A673 (cell line): ENCODE measurements around the gene CDKAL1. TPM values are rescaled to one million over a fixed set of nuclear protein-coding genes. Genes with fewer than 3 reads are reported as not detected.

Experiments used
- BruUV-seq: library from RNA; stranded (reverse); fragments of 400-500 nt; replicated peaks from 2 replicates; lab custom pipeline; 2021; lab: Mats Ljungman, UMichigan
- CTCF ChIA-PET: fragments of 300-600 bp; sonication (Branson Sonifier 250); formaldehyde crosslinking; loops from one replicate; lab custom pipeline; 2022; ENCODE audit warnings: antibody characterized with exemption; lab: Charles Lee
- POLR2A ChIA-PET: fragments of 300-600 bp; sonication (Branson Sonifier 250); formaldehyde crosslinking; loops from one replicate; lab custom pipeline; 2022; ENCODE audit warnings: antibody characterized with exemption; ENCODE audit not compliant: low non-redundant PET; lab: Charles Lee
- DNase-seq: peaks from one replicate; pipeline ENCODE4 v3.0.0-alpha.2; 2015; ENCODE audit warnings: low spot score
- H3K27ac ChIP-seq: fragments of 200-600 bp; sonication (generic); 2 replicates; pipeline ENCODE4 v1.5.1; 2016; ENCODE audit warnings: mixed run types, low read depth, mild to moderate bottlenecking, mixed read lengths, antibody characterized with exemption, low read length; ENCODE audit not compliant: poor library complexity, severe bottlenecking
- H3K27me3 ChIP-seq: fragments of 200-600 bp; sonication (generic); replicated peaks from 2 replicates; pipeline ENCODE4 v1.6.1; 2017; ENCODE audit warnings: mixed run types, low read depth, mild to moderate bottlenecking, mixed read lengths, antibody characterized with exemption, low read length; ENCODE audit not compliant: insufficient read depth, poor library complexity
- H3K36me3 ChIP-seq: fragments of 200-600 bp; sonication (generic); 2 replicates; pipeline ENCODE4 v1.6.1; 2016; ENCODE audit warnings: mixed run types, mild to moderate bottlenecking, mixed read lengths, antibody characterized with exemption, low read length; ENCODE audit not compliant: insufficient read depth, poor library complexity, severe bottlenecking
- H3K4me1 ChIP-seq: fragments of 200-600 bp; sonication (generic); 2 replicates; pipeline ENCODE4 v1.6.1; 2017; ENCODE audit warnings: mixed run types, mild to moderate bottlenecking, mixed read lengths, antibody characterized with exemption, low read length; ENCODE audit not compliant: insufficient read depth, poor library complexity, severe bottlenecking
- H3K4me3 ChIP-seq: fragments of 200-600 bp; sonication (generic); 2 replicates; pipeline ENCODE4 v1.5.1; 2016; ENCODE audit warnings: low read depth, mixed run types, mild to moderate bottlenecking, mixed read lengths, low read length; ENCODE audit not compliant: poor library complexity, severe bottlenecking
- H3K9me3 ChIP-seq: fragments of 200-600 bp; sonication (generic); 2 replicates; pipeline ENCODE4 v1.6.1; 2016; ENCODE audit warnings: mixed run types, low read depth, mild to moderate bottlenecking, mixed read lengths, antibody characterized with exemption, low read length; ENCODE audit not compliant: poor library complexity, severe bottlenecking
- EZH2 ChIP-seq: fragments of 200-600 bp; sonication (generic); IDR thresholded peaks from 2 replicates; pipeline ENCODE4 v1.6.1; 2017; ENCODE audit warnings: borderline replicate concordance, low read depth, mild to moderate bottlenecking, mixed read lengths, antibody characterized with exemption, low read length; ENCODE audit not compliant: poor library complexity, severe bottlenecking
- intact Hi-C: fragments of 100-400 bp; cut with micrococcal nuclease; formaldehyde crosslinking; loops from one replicate; pipeline ENCODE4 v1.10.0; 2022; ENCODE audit not compliant: unreplicated experiment
- total RNA-seq: library from RNA; stranded (reverse); gene quantifications from 2 replicates; pipeline ENCODE4 v1.2.3, GENCODE V29; 2021
- TF ChIP-seq, protein P1 (sequence below): fragments of 300-800, 200-600 bp; sonication (generic); conservative IDR thresholded peaks from 2 replicates; pipeline ENCODE4 v1.5.1; 2017; ENCODE audit warnings: low read depth, mild to moderate bottlenecking, antibody characterized with exemption, low read length, moderate library complexity, mixed read lengths

CDKAL1 gene
- total RNA-seq, 1 experiment from 2014 or later = 35.5 TPM

GRCh38 chr6:21061892-21062291 is 527.6 kb downstream of the CDKAL1 start:
- H3K36me3 ChIP-seq = no peaks in the 10 kb centered on the region
- H3K4me3 ChIP-seq = no peak overlapping the region
- ChIA-PET CTCF (no interaction called here), POLR2A (no interaction called here)
- no peaks in the 10 kb centered on the region for H3K27me3 ChIP-seq
- BruUV-seq = no TSS peak
- TF ChIP-seq EZH2 = no peak
- intact Hi-C loops = no loop called here
- DNase-seq = no peak
- H3K4me1 ChIP-seq = no peaks in the 10 kb centered on the region
- H3K27ac ChIP-seq = no peak overlapping the region
- H3K9me3 ChIP-seq = no peaks in the 10 kb centered on the region

DNA sequence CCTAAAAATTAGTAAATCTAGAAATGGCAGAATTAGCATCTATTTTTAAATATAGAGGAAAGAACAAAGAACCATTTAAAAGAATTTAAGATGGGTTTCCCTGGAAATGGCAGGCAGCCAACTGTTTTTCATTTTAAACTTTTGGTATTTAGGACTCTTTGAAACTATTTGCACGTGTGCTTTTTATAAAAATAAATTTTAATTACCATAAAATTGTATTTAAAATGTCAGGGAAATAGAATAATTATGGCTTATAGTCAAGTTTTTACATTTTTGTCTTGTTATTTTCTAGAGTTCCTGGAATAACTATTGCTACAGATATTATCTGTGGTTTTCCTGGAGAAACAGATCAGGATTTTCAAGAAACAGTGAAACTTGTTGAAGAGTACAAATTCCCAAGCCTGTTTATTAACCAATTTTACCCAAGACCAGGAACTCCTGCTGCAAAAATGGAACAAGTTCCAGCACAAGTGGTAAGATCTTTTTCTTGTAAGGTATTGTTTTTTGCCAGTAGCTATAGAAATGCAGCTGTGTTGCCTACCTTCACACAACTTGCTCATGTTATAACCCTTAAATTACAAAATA is 530.6 kb downstream of the CDKAL1 start:
- BruUV-seq = no TSS peak
- intact Hi-C loops = no loop called here
- CTCF ChIA-PET = no interaction called here
- no peak for DNase-seq
- TF ChIP-seq, protein P1, sequence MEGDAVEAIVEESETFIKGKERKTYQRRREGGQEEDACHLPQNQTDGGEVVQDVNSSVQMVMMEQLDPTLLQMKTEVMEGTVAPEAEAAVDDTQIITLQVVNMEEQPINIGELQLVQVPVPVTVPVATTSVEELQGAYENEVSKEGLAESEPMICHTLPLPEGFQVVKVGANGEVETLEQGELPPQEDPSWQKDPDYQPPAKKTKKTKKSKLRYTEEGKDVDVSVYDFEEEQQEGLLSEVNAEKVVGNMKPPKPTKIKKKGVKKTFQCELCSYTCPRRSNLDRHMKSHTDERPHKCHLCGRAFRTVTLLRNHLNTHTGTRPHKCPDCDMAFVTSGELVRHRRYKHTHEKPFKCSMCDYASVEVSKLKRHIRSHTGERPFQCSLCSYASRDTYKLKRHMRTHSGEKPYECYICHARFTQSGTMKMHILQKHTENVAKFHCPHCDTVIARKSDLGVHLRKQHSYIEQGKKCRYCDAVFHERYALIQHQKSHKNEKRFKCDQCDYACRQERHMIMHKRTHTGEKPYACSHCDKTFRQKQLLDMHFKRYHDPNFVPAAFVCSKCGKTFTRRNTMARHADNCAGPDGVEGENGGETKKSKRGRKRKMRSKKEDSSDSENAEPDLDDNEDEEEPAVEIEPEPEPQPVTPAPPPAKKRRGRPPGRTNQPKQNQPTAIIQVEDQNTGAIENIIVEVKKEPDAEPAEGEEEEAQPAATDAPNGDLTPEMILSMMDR = no peak
- TF ChIP-seq EZH2 = no peak
- POLR2A ChIA-PET = no interaction called here
- Histone ChIP-seq H3K4me1 (no peaks in the 10 kb centered on the region), H3K27ac (no peak overlapping the region), H3K4me3 (no peak overlapping the region), H3K9me3 (no peaks in the 10 kb centered on the region), H3K36me3 (no peaks in the 10 kb centered on the region), H3K27me3 (no peaks in the 10 kb centered on the region)

GRCh38 chr6:21067521-21067920 is 533.3 kb downstream of the CDKAL1 start:
- Histone ChIP-seq H3K27me3 (no peaks in the 10 kb centered on the region), H3K4me1 (no peaks in the 10 kb centered on the region), H3K4me3 (no peak overlapping the region), H3K36me3 (no peaks in the 10 kb centered on the region), H3K27ac (no peak overlapping the region), H3K9me3 (peaks cover under 1% of the 10 kb centered on the region)
- ChIA-PET CTCF (no interaction called here), POLR2A (no interaction called here)
- TF ChIP-seq, protein P1 = no peak
- TF ChIP-seq EZH2 = no peak
- intact Hi-C loops = no loop called here
- BruUV-seq = no TSS peak
- DNase-seq = peak; percentile 33

- no peak overlapping the region for H3K27ac ChIP-seq
- no peak overlapping the region for H3K4me3 ChIP-seq
- no peaks in the 10 kb centered on the region for H3K27me3 ChIP-seq
- H3K9me3 ChIP-seq = peaks cover 15% of the 10 kb centered on the region
- BruUV-seq = no TSS peak
- no peak for DNase-seq
- TF ChIP-seq, protein P1 = no peak
- no peak for TF ChIP-seq EZH2
- H3K36me3 ChIP-seq = no peaks in the 10 kb centered on the region
- ChIA-PET CTCF (no interaction called here), POLR2A (no interaction called here)
- H3K4me1 ChIP-seq = no peaks in the 10 kb centered on the region
- intact Hi-C loops = no loop called here
These were observed 536.4 kb downstream of the CDKAL1 start for GRCh38 chr6:21070620-21071019.
